ENCODE data around the gene SLC2A5.
"Not testable (repeated sequence)": the region's sequence is repeated elsewhere in the genome, so short reads cannot be mapped to it uniquely, and the experiment has no call there.

The SLC2A5 gene

GRCh38 chr1:9004031-9004699, 65.3 kb downstream of the SLC2A5 start:
- FAIRE-seq, result no peak

GRCh38 chr1:9002215-9002560, 67.2 kb downstream of the SLC2A5 start:
- FAIRE-seq, result not testable (repeated sequence)

- FAIRE-seq, result not testable (repeated sequence)
Observed at GRCh38 chr1:9001534-9002214, 67.8 kb downstream of the SLC2A5 start.

GRCh38 chr1:8993962-8994675, 75.3 kb downstream of the SLC2A5 start:
- not testable (repeated sequence) for FAIRE-seq

DNA sequence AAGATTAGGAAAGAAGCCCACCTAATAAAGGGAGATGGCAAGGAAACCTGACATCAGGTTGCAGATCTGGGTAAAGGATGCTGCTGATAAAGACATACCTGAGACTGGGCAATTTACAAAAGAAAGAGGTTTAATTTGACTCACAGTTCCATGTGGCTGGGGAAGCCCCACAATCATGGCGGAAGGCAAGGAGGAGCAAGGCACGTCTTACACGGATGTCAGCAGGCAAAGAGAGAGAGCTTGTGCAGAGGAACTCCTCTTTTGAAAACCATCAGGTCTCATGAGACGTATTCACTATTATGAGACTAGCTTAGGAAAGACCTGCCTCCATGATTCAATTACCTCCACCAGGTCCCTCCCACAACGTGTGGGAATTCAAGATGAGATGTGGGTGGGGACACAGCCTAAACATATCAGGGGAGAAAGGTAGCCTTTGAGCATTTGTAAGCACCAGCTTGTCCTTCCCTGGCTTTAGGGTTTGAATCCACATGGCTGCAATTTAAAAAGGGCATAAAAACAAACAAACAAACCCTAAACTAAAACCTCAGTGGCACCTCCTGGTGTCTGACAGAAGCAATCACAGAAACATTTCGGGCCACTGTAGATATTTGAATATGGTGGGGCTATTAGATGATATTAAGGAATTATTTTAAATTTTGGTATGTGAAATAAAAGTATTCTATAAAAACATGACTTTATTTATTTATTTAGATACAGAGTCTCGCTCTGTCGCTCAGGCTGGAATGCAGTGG, 76.3 kb downstream of the SLC2A5 start:
- FAIRE-seq, result no peak

- FAIRE-seq, result no peak
Observed at GRCh38 chr1:8989821-8990220, 79.6 kb downstream of the SLC2A5 start.

DNA sequence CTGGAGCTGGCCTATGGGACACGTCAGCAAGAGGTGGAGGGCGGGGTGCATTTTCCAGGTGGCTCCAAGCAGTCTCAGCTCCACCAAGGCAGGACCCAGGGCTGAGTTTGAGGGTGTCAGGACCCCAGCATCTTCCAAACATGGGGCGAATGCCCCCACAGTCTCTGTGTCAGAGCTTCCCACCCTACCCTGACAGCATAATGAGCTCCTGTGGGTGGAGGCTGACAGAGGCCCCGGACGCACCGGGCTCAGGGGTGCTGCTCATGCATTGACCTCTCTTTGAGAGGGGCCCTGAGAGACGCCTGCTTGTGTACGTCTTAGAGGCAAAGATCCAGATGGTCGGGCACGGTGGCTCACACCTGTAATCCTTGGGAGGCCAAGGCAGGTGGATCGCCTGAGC, 80.4 kb downstream of the SLC2A5 start:
- no peak for FAIRE-seq

DNA sequence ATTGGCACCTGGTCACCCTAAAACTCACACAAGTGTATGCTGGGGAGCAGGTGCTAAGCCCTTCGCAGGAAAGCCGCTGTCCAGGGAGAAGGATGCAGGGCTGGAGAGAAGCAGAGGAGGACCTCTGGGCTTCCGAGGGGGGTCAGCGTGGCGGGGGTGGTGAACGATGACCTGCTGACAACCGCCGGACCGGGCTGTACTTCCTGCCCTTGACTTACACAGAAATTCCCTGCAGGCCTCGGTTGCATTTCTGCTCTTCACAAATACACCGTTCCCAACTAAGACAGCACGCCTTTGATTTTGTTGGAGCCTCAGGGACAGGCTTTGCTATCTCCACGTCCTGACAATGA, 80.8 kb downstream of the SLC2A5 start:
- no peak for FAIRE-seq

DNA sequence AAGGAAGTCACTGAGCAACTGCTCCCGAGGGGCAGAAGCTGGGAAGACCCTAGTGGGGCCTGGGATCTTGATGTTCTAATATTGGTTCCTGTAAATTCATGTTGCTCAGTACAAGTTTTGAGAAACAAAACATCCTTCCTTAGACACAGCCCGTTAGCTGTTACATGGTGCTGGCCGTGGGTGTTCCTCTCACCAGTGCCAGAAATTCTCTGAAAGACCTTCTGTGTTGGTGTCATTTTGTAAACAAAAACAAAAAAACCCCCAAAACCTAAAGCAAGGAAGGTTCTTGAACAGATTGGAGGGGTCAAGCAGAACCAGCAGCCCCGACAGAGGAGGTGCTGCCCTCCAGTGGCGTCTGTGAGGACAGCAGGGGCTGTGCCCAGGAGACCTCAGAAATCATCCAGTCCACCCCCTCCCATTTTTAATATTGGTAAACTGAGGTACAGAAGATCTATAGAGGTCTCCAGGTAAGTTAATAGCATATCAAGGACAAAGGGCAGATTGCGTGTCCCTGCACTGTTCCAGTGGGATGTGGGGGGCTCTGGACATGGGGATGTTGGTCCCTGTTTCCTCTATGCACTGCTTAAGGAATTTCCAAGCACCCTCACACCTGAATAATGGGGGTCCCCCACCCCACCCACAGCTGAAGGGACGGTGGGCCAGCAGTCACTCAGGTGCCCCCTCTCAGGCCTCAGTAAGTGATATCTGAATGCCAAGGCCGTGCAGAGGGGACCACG, 81.4 kb downstream of the SLC2A5 start:
- FAIRE-seq, result peak; percentile 65

GRCh38 chr1:8986814-8987190, 82.6 kb downstream of the SLC2A5 start:
- FAIRE-seq, result no peak

GRCh38 chr1:8985915-8986813, 83.3 kb downstream of the SLC2A5 start:
- no peak for FAIRE-seq

Data from A204.1 (cell line).